Hepatocyte (in vitro differentiated cells): ENCODE results near the gene GFER.

Source experiments
- EZH2 ChIP-seq: fragments of 200-600 bp; sonication (generic); IDR thresholded peaks from 2 replicates; pipeline ENCODE4 v1.6.1; 2016; ENCODE audit warnings: antibody characterized with exemption, mild to moderate bottlenecking, borderline replicate concordance
- EZH2phosphoT487 ChIP-seq: fragments of 200-600 bp; sonication (generic); IDR thresholded peaks from one replicate; pipeline ENCODE4 v1.6.1; 2018; ENCODE audit warnings: antibody characterized with exemption, mild to moderate bottlenecking, low read depth, moderate library complexity; ENCODE audit not compliant: unreplicated experiment, severe bottlenecking
- TF ChIP-seq, protein P1 (sequence below): fragments of 200-600 bp; sonication (generic); IDR thresholded peaks from 2 replicates; pipeline ENCODE4 v1.5.1; 2016; ENCODE audit warnings: antibody characterized with exemption, mild to moderate bottlenecking; ENCODE audit not compliant: poor library complexity

DNA sequence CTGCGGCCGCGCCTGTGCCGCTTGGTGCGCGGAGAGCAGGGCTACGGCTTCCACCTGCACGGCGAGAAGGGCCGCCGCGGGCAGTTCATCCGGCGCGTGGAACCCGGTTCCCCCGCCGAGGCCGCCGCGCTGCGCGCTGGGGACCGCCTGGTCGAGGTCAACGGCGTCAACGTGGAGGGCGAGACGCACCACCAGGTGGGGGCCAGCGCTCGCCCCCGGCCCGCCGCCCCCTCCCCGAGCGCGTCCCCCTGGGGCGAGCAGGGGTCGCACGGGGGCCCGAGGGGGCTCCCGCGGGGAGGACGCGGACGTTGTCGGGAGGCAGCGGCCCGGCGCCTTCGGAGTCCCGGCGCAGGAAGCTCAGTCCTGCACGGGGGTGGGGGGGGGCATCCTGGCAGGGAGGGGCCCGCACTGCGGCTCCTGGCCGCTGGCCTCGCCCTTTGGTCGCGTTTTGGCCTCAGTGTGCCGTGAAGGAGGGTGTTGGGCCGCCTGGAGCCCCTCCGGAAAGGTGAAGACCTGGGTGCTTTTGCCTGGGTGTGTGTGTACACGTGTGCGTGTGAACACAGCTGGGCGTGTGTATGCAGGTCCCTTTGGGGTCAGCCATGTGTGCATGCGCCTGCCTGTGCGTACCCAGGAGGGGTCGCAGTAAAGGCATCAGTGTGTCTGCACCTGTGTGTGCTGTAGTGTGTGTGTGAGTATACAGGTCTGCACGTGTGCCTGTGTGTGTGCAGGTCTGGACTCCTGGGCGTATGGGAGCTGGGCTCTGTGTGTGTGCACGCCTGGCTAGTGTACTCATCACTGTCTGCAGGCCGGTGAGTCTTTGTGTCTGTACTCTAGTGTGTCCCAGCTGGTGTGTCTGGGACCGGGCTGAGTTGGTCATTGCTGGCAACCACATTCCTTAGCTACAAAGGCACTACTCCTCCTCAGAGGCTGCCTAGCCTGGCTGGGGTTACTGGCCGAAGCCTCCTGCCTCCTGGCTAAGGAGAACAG, 43.3 kb downstream of the GFER start:
- TF ChIP-seq, protein P1, sequence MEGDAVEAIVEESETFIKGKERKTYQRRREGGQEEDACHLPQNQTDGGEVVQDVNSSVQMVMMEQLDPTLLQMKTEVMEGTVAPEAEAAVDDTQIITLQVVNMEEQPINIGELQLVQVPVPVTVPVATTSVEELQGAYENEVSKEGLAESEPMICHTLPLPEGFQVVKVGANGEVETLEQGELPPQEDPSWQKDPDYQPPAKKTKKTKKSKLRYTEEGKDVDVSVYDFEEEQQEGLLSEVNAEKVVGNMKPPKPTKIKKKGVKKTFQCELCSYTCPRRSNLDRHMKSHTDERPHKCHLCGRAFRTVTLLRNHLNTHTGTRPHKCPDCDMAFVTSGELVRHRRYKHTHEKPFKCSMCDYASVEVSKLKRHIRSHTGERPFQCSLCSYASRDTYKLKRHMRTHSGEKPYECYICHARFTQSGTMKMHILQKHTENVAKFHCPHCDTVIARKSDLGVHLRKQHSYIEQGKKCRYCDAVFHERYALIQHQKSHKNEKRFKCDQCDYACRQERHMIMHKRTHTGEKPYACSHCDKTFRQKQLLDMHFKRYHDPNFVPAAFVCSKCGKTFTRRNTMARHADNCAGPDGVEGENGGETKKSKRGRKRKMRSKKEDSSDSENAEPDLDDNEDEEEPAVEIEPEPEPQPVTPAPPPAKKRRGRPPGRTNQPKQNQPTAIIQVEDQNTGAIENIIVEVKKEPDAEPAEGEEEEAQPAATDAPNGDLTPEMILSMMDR, result no peak
- TF ChIP-seq EZH2 (no peak), EZH2phosphoT487 (no peak)
